ENCODE measurements around the gene CLIC4. TPM values are rescaled to one million over a fixed set of nuclear protein-coding genes. Genes with fewer than 3 reads are reported as not detected.

CLIC4 gene
- total and polyA plus RNA-seq, 10 of the 15 experiments (the other 5 are each of a cell fraction or from before 2014, with no cell fraction given) = 20.4 to 107 (median 69.6) TPM

GRCh38 chr1:24888971-24889676, 143.9 kb downstream of the CLIC4 start:
- Histone ChIP-seq H3K79me2 (ENCODE audit: control insufficient read depth, insufficient read depth, low read length) (no peaks in the 10 kb centered on the region), H3K4me1 (ENCODE audit: control insufficient read depth, insufficient read depth, low read length) (no peaks in the 10 kb centered on the region; the same call in 1 of the 2 replicates), H2AFZ (ENCODE audit: control insufficient read depth, low read depth, low read length) (no peak overlapping the region), H3K9ac (ENCODE audit: control insufficient read depth, insufficient read depth, low read length) (no peak overlapping the region), H4K20me1 (ENCODE audit: control insufficient read depth, insufficient read depth) (no peaks in the 10 kb centered on the region), H3K4me2 (ENCODE audit: control insufficient read depth, insufficient read depth) (no peak overlapping the region), H3K27me3 (replicated peaks in 1 of 2; ENCODE audit: control insufficient read depth in 2 of 2, insufficient read depth in 2 of 2, low read length in 1 of 2) (0 out of 4 replicates have a peak, but pooled peaks cover 0 to 2% of the 10 kb centered on the region in 2 experiments), H3K36me3 (ENCODE audit: control insufficient read depth in 2 of 2, insufficient read depth in 2 of 2, low read length in 1 of 2) (no peaks in the 10 kb centered on the region), H3K27ac (ENCODE audit: control insufficient read depth, insufficient read depth) (no peak overlapping the region), H3K4me3 (no peak overlapping the region), H3K9me3 (replicated peaks; ENCODE audit: control insufficient read depth, insufficient read depth, low read length) (peaks cover 6% of the 10 kb centered on the region)
- ChIA-PET SMC1A (ENCODE audit: uncharacterized antibody, unreplicated experiment) (interaction anchor here (2.3 kb wide), 1 partner anchor 21 kb away, joined by 7 read pairs; no protein-coding TSS in a partner anchor), POLR2A (no interaction called here), RAD21 (ENCODE audit: unreplicated experiment) (no interaction called here), CTCF (interaction anchor here (1.3 to 1.4 kb wide), 2 partner anchors 9 to 41 kb away, joined by 3 to 6 read pairs; no protein-coding TSS in a partner anchor)
- no peak for FAIRE-seq
- in situ Hi-C loops (cut with MboI) = no loop called here
- 16% methylated on average over 4 of the region's 4 CpGs for WGBS (ENCODE audit: insufficient coverage, insufficient replicate concordance, low lambda C conversion rate, missing lambda C conversion rate)
- no peak for DNase-seq (ENCODE audit: low read depth, low spot score)
- ATAC-seq = no peak
- intact Hi-C loops (cut with micrococcal nuclease; ENCODE audit: unreplicated experiment) = no loop called here
- BruUV-seq (replicated peaks) = no TSS peak
- TF ChIP-seq SPI1 (IDR thresholded peaks at IDR 0.05; ENCODE audit: borderline replicate concordance, insufficient read depth, low read depth, low read length) (no peak), ZNF274 (IDR thresholded peaks at IDR 0.05; ENCODE audit: insufficient read depth, insufficient read length) (no peak), SKIL (IDR thresholded peaks at IDR 0.05; ENCODE audit: low read depth, poor library complexity, severe bottlenecking) (no peak), PBX3 (IDR thresholded peaks at IDR 0.05; ENCODE audit: insufficient replicate concordance, low read depth, low read length) (no peak), SMAD5 (IDR thresholded peaks at IDR 0.05; ENCODE audit: low read depth) (no peak)
